ENCODE results near the gene ABCA5.
"Not testable (repeated sequence)": the region's sequence is repeated elsewhere in the genome, so short reads cannot be mapped to it uniquely, and the experiment has no call there.

ABCA5 gene

DNA sequence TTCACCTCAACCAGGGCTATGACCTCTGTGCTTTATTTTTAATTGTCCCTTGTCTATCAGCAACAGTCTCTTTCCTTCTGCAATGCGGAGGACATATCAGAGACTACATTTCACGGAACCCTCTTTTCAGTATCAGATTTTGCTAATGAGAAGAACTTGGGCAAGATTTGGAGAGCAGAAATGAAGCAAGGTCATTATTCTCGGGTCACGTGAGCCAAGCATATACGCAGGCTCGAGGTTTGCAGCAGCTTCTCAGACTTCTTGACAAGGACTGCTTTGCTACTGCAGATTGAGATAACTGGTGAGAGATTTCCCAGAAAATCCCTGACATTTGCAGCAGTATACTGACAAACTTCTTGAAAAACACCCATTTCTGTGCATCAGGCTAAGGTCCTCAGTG, 128.7 kb downstream of the ABCA5 start:
- no peak for DNase-seq

DNA sequence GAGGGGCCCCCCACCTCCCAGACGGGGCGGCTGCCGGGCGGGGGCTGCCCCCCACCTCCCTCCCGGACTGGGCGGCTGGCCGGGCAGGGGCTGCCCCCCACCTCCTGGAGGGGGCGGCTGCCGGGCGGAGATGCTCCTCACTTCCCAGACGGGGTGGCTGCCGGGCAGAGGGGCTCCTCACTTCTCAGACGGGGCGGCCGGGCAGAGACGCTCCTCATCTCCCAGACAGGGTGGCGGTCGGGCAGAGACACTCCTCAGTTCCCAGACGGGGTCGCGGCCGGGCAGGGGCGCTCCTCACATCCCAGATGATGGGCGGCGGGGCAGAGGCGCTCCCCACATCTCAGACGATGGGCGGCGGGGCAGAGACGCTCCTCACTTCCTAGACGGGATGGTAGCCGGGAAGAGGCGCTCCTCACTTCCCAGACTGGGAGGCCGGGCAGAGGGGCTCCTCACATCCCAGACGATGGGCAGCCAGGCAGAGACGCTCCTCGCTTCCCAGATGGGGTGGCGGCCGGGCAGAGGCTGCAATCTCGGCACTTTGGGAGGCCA, 130.8 kb downstream of the ABCA5 start:
- DNase-seq = not testable (repeated sequence)
